ENCODE measurements around the gene ADSS1. TPM values are rescaled to one million over a fixed set of nuclear protein-coding genes. Genes with fewer than 3 reads are reported as not detected.

The ADSS1 gene
- total RNA-seq, 1 experiment from 2014 or later = 3.2 TPM

DNA sequence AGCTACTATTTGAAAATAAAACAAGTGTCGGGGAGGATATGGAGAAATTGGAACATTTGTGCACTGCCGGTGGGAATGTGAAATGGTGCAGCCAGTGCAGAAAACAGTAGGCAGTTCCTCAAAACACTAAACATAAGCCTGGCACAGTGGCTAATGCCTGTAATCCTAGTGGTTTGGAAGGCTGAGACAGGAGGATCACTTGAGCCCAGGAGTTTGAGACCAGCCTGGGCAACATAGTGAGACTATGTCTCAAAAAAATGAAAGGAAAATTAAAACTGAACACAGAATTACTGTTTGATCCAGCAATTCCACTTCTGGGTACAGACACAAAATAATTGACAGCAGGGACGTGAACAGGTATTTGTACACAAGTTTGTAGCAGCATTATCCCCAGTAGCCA lies 41.5 kb downstream of the ADSS1 start:
- Mint-ChIP-seq H3K4me1 (ENCODE audit: low read depth, unreplicated experiment) (peaks cover 13% of the 10 kb centered on the region), H3K27me3 (ENCODE audit: insufficient read depth, unreplicated experiment) (no peaks in the 10 kb centered on the region), H3K27ac (ENCODE audit: unreplicated experiment) (no peak overlapping the region), H3K36me3 (ENCODE audit: insufficient read depth, unreplicated experiment) (peaks cover 43% of the 10 kb centered on the region), H3K4me3 (ENCODE audit: unreplicated experiment) (peak overlapping the region; percentile 74), H3K9me3 (ENCODE audit: unreplicated experiment) (no peaks in the 10 kb centered on the region)
- no peak for DNase-seq
- peaks cover 18% of the 10 kb centered on the region for H3K4me1 ChIP-seq
- no TSS peak for BruUV-seq (replicated peaks)
- H3K27me3 ChIP-seq (replicated peaks; ENCODE audit: control insufficient read depth, insufficient read depth, low read length) = no peaks in the 10 kb centered on the region
- intact Hi-C loops (cut with micrococcal nuclease; ENCODE audit: unreplicated experiment) = no loop called here
- no peaks in the 10 kb centered on the region for H3K36me3 ChIP-seq (ENCODE audit: control insufficient read depth, insufficient read depth, low read length)
- H3K9me3 ChIP-seq = no peaks in the 10 kb centered on the region
- TF ChIP-seq, protein P1, sequence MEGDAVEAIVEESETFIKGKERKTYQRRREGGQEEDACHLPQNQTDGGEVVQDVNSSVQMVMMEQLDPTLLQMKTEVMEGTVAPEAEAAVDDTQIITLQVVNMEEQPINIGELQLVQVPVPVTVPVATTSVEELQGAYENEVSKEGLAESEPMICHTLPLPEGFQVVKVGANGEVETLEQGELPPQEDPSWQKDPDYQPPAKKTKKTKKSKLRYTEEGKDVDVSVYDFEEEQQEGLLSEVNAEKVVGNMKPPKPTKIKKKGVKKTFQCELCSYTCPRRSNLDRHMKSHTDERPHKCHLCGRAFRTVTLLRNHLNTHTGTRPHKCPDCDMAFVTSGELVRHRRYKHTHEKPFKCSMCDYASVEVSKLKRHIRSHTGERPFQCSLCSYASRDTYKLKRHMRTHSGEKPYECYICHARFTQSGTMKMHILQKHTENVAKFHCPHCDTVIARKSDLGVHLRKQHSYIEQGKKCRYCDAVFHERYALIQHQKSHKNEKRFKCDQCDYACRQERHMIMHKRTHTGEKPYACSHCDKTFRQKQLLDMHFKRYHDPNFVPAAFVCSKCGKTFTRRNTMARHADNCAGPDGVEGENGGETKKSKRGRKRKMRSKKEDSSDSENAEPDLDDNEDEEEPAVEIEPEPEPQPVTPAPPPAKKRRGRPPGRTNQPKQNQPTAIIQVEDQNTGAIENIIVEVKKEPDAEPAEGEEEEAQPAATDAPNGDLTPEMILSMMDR (IDR thresholded peaks at IDR 0.05; ENCODE audit: insufficient read depth in 1 of 2, low read depth in 1 of 2, low read length in 1 of 2, severe bottlenecking in 1 of 2, unreplicated experiment in 1 of 2) = no peak
- ChIA-PET CTCF (no interaction called here), POLR2A (interaction anchor here (2.4 kb wide), 1 partner anchor 13 kb away, joined by 14 read pairs; the partner anchor contains the start of gene SIVA1)
- peak overlapping the region; percentile 28; the same call in 1 of the 2 replicates for H3K4me3 ChIP-seq (ENCODE audit: low read depth, low read length)

DNA sequence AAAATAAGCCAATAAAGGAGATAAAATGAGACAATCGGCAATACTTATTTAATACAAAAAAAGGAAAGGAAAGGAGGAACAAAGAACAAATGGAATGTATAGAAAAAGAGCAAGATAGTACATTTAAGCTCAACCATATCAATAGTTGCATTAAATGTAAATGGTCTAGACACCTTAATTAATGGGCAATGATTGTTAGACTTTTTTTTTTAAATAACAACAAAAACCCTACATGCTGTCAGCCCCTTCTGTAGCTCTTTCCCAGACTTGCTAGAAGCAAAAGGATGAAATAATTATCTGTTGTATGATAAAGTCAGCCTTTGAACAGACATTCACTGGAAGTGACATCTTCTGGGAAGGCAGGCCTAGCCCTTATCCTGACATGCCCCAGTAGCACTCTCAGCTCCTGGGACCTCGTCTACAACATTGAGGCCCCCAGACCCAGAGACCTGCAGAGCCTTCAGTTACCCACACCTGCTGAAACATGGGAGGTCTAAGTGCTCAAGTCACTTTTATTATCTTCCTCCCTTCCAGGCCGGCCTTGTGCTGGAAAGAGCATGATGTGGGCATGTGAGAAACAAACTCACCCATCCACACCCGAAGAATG lies 42.3 kb downstream of the ADSS1 start:
- Histone ChIP-seq H3K9me3 (no peaks in the 10 kb centered on the region; the same call in 1 of the 2 replicates), H3K4me1 (peaks cover 18% of the 10 kb centered on the region), H3K4me3 (ENCODE audit: low read depth, low read length) (peak overlapping the region; percentile 28), H3K36me3 (ENCODE audit: control insufficient read depth, insufficient read depth, low read length) (peaks cover 4% of the 10 kb centered on the region; the same call in 1 of the 2 replicates), H3K27me3 (replicated peaks; ENCODE audit: control insufficient read depth, insufficient read depth, low read length) (no peaks in the 10 kb centered on the region)
- TF ChIP-seq, protein P1 (IDR thresholded peaks at IDR 0.05; ENCODE audit: insufficient read depth in 1 of 2, low read depth in 1 of 2, low read length in 1 of 2, severe bottlenecking in 1 of 2, unreplicated experiment in 1 of 2) = no peak
- POLR2A ChIA-PET = interaction anchor here (0.6 to 2.4 kb wide), 3 partner anchors 14 to 60 kb away, joined by 3 to 14 read pairs (median 6); partner anchors contain the start of gene SIVA1
- DNase-seq = no peak
- BruUV-seq (replicated peaks) = TSS peak; percentile 84
- peak overlapping the region; percentile 74 for H3K4me3 Mint-ChIP-seq (ENCODE audit: unreplicated experiment)
- CTCF ChIA-PET = interaction anchor here (1.0 kb wide), 1 partner anchor 14 kb away, joined by 3 read pairs; no protein-coding TSS in a partner anchor
- intact Hi-C loops (cut with micrococcal nuclease; ENCODE audit: unreplicated experiment) = loop anchor here (2.0 kb wide), 1 partner anchor 14 kb away; the partner anchor contains the start of gene SIVA1
- H3K27ac Mint-ChIP-seq (ENCODE audit: unreplicated experiment) = peak overlapping the region; percentile 72
- peaks cover 43% of the 10 kb centered on the region for H3K36me3 Mint-ChIP-seq (ENCODE audit: insufficient read depth, unreplicated experiment)
- H3K9me3 Mint-ChIP-seq (ENCODE audit: unreplicated experiment) = no peaks in the 10 kb centered on the region
- peaks cover 13% of the 10 kb centered on the region for H3K4me1 Mint-ChIP-seq (ENCODE audit: low read depth, unreplicated experiment)
- no peaks in the 10 kb centered on the region for H3K27me3 Mint-ChIP-seq (ENCODE audit: insufficient read depth, unreplicated experiment)

DNA sequence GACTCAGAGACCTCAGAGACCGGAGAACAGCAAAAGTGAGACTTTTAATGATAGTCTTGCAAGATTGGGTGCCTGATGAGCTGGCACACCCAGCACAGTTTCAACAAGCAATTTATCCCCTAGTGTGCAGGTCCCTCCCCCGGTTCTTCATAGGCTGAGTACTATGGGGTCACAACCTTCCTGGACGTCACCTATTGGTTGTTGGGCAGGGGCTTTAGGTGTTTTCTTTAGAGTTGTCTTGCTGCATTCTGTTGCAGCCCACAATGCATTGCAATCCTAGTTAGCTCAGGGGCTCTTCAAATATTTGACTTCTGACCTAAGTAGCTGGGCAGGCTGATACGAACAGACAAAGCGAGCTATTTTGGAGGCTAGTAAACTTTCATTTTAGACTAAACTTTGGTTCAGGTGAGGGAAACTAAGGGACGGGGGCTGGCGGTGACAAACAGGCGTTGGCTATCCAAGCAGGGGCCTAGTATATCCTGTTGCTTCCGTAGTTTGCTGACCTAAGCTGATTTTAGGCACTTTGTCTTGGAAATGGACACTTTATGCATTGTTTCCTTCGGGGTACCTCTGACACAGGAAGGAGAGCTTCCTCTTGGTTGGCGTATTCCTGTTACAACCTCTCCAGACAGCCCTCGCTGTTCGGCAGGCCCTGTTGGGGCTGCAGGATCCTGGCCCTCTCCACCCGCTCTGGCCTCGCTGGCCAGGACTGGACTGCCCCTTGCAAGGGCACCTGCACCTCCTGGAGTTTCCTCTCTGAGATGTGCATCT lies 43.0 kb downstream of the ADSS1 start:
- Mint-ChIP-seq H3K4me1 (ENCODE audit: low read depth, unreplicated experiment) (peaks cover 13% of the 10 kb centered on the region), H3K4me3 (ENCODE audit: unreplicated experiment) (peak overlapping the region; percentile 74), H3K36me3 (ENCODE audit: insufficient read depth, unreplicated experiment) (peaks cover 44% of the 10 kb centered on the region), H3K27ac (ENCODE audit: unreplicated experiment) (peak overlapping the region; percentile 72), H3K9me3 (ENCODE audit: unreplicated experiment) (no peaks in the 10 kb centered on the region), H3K27me3 (ENCODE audit: insufficient read depth, unreplicated experiment) (no peaks in the 10 kb centered on the region)
- Histone ChIP-seq H3K9me3 (no peaks in the 10 kb centered on the region; the same call in 1 of the 2 replicates), H3K27me3 (replicated peaks; ENCODE audit: control insufficient read depth, insufficient read depth, low read length) (no peaks in the 10 kb centered on the region), H3K4me3 (ENCODE audit: low read depth, low read length) (peak overlapping the region; percentile 28), H3K36me3 (ENCODE audit: control insufficient read depth, insufficient read depth, low read length) (peaks cover 7% of the 10 kb centered on the region), H3K4me1 (peaks cover 18% of the 10 kb centered on the region)
- intact Hi-C loops (cut with micrococcal nuclease; ENCODE audit: unreplicated experiment) = loop anchor here (2.0 kb wide), 1 partner anchor 14 kb away; the partner anchor contains the start of gene SIVA1
- BruUV-seq (replicated peaks) = TSS peak; percentile 89
- TF ChIP-seq, protein P1 (IDR thresholded peaks at IDR 0.05; ENCODE audit: insufficient read depth in 1 of 2, low read depth in 1 of 2, low read length in 1 of 2, severe bottlenecking in 1 of 2, unreplicated experiment in 1 of 2) = no peak
- POLR2A ChIA-PET = interaction anchor here (0.6 to 2.4 kb wide), 4 partner anchors 14 to 221 kb away, joined by 3 to 14 read pairs (median 6); partner anchors contain the start of gene SIVA1
- CTCF ChIA-PET = interaction anchor here (0.8 to 1.0 kb wide), 2 partner anchors 15 to 59 kb away, joined by 3 read pairs; no protein-coding TSS in a partner anchor
- DNase-seq = peak; percentile 76 to 82
